Peyer's patch (tissue), 4 donors: ENCODE results near the gene AP3M1. TPM values are rescaled to one million over a fixed set of nuclear protein-coding genes. Genes with fewer than 3 reads are reported as not detected.

Experiments used
- DNase-seq, 3 donors: peaks; one replicate each; pipeline ENCODE4 v3.0.0-alpha.2; 2017 to 2019
- H3K27ac ChIP-seq, 4 donors: fragments of 200-600 bp; sonication (generic); one replicate each; pipeline ENCODE4 v1.5.1; 2016 to 2019
- H3K27me3 ChIP-seq, 2 donors: fragments of 200-600 bp; sonication (generic); one replicate each; pipeline ENCODE4 v1.5.1; 2019
- H3K36me3 ChIP-seq, 3 donors: fragments of 200-600 bp; sonication (generic); one replicate each; pipeline ENCODE4 v1.5.1; 2016 to 2019
- H3K4me1 ChIP-seq, 4 donors: fragments of 200-600 bp; sonication (generic); one replicate each; pipeline ENCODE4 v1.5.1; 2016 to 2019
- H3K4me3 ChIP-seq, 4 donors: fragments of 200-600 bp; sonication (generic); 1 replicate in 3 of 4; 2 replicates in 1 of 4; pipeline ENCODE4 v1.5.1; 2016 to 2019; ENCODE audit warnings: mild to moderate bottlenecking in 1 of 4
- H3K9me3 ChIP-seq, 4 donors: fragments of 200-600 bp; sonication (generic); one replicate each; pipeline ENCODE4 v1.5.1; 2016 to 2019; ENCODE audit warnings: mild to moderate bottlenecking in 1 of 4
- CTCF ChIP-seq, 6 experiments: fragments of 450-650 bp in 4 of 6; fragments of 200-600 bp in 2 of 6; sonication (generic) in 1 of 6; IDR thresholded peaks; one replicate each; pipeline ENCODE4 v1.5.1; 2017 to 2019; ENCODE audit warnings: antibody characterized with exemption in 6 of 6, mild to moderate bottlenecking in 3 of 6, moderate library complexity in 1 of 6
- POLR2A ChIP-seq, 2 donors: fragments of 450-650 bp; IDR thresholded peaks; one replicate each; pipeline ENCODE4 v1.5.1; 2017; ENCODE audit warnings: antibody characterized with exemption in 2 of 2, mild to moderate bottlenecking in 2 of 2, moderate library complexity in 2 of 2
- total RNA-seq, 4 donors: library from RNA; depleted of rRNA; stranded (reverse); fragments of >200 nt; gene quantifications; one replicate each; pipeline ENCODE4 v1.1.0, GENCODE V29; 2016

AP3M1 gene
- total RNA-seq, 4 donors from 2014 or later, result 17.5 to 23.2 (median 22.0) TPM

DNA sequence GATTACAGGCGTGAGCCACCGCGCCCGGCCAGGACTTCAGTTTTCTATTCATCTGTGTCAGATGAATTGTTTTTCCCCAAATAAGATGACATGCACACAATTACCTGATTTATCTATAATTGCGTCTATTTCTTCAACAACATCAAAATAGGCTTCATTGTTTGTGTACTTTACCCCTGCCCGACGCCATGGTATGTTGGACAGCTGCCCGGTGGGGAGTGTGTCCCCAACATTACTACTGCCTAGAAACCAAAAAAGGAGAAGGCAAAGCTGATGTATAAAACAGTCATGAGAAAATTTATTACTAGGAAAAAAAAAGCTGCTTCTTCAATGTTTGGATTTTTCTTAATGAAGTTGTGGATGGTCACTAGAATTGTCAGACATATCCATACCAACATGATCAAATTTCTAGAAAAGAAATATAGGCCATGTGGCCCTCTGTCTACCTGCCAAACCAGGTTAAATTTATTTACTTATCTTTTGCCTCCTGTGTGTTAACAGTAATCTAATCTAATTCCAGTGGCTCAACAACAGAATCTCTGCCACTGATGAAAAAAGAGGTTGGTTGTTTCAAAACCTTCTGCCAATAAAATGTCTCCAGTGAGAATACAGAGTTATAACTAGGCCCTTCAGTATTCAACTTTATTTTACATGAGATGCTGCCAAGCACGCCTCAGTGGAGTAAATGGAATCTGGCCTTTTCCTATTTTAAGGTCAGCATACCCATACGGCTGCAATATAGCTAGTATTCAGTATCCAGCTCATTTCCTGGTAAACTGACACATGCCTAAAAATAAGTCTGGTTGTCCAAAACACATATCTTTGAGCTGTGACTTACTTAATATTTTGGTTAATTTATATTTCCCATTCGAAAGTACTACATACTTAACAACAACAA, 16.5 kb downstream of the AP3M1 start:
- Histone ChIP-seq H3K27ac (no peak overlapping the region), H3K36me3 (peaks cover 0 to 90% (median 0%) of the 10 kb centered on the region in 3 donors)
- TF ChIP-seq POLR2A (IDR thresholded peaks at IDR 0.05) (no peak), CTCF (IDR thresholded peaks at IDR 0.05) (no peak)

GRCh38 chr10:74123081-74123480, 27.5 kb downstream of the AP3M1 start:
- no peak for DNase-seq
- Histone ChIP-seq H3K27ac (no peak overlapping the region), H3K4me3 (no peak overlapping the region), H3K4me1 (no peaks in the 10 kb centered on the region), H3K36me3 (peaks cover 0 to 82% (median 0%) of the 10 kb centered on the region in 3 donors), H3K9me3 (no peaks in the 10 kb centered on the region), H3K27me3 (no peaks in the 10 kb centered on the region)
- TF ChIP-seq CTCF (IDR thresholded peaks at IDR 0.05) (no peak), POLR2A (IDR thresholded peaks at IDR 0.05) (no peak)

More for the DNA sequence above, 16.5 kb downstream of the AP3M1 start:
- Histone ChIP-seq H3K27me3 (no peaks in the 10 kb centered on the region), H3K4me1 (no peaks in the 10 kb centered on the region), H3K4me3 (no peak overlapping the region), H3K9me3 (no peaks in the 10 kb centered on the region)
- DNase-seq, result no peak

- no peak for DNase-seq
- TF ChIP-seq POLR2A (IDR thresholded peaks at IDR 0.05), result no peak
- no peak for TF ChIP-seq CTCF (IDR thresholded peaks at IDR 0.05)
- H3K4me1 ChIP-seq, result no peaks in the 10 kb centered on the region
- no peak overlapping the region for H3K27ac ChIP-seq
- no peaks in the 10 kb centered on the region for H3K27me3 ChIP-seq
- peaks cover 0 to 85% (median 0%) of the 10 kb centered on the region in 3 donors for H3K36me3 ChIP-seq
- no peak overlapping the region for H3K4me3 ChIP-seq
- no peaks in the 10 kb centered on the region for H3K9me3 ChIP-seq
Observed at GRCh38 chr10:74122060-74122459, 28.6 kb downstream of the AP3M1 start.

- no peak for DNase-seq
- no peak overlapping the region for H3K27ac ChIP-seq
- no peak overlapping the region for H3K4me3 ChIP-seq
- H3K36me3 ChIP-seq, result peaks cover 0 to 81% (median 0%) of the 10 kb centered on the region in 3 donors
- H3K4me1 ChIP-seq, result no peaks in the 10 kb centered on the region
- TF ChIP-seq CTCF (IDR thresholded peaks at IDR 0.05) (no peak), POLR2A (IDR thresholded peaks at IDR 0.05) (no peak)
- H3K27me3 ChIP-seq, result no peaks in the 10 kb centered on the region
- no peaks in the 10 kb centered on the region for H3K9me3 ChIP-seq
Observed at GRCh38 chr10:74121368-74121767, 29.3 kb downstream of the AP3M1 start.

DNA sequence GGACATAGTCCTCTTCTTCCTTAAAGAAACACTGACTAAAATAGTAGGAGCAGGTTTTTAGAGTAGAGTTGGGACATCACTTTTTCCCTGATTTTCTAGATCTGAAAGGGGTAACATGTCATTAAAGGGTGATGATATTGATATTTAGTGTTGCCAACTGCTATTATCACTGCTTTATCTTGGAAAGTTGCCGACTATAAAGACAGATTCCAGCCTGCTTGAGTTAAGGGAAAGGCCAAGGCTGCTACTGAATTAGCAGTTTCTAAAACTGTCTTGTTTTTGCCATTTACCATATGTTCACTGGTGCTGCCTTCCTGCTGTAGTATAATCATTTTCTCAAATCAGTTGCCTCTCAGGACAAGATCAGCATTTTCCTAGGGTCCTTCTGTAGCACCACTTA, 29.7 kb downstream of the AP3M1 start:
- H3K27ac ChIP-seq, result no peak overlapping the region
- no peaks in the 10 kb centered on the region for H3K27me3 ChIP-seq
- DNase-seq, result no peak
- no peak overlapping the region for H3K4me3 ChIP-seq
- H3K4me1 ChIP-seq, result no peaks in the 10 kb centered on the region
- H3K36me3 ChIP-seq, result peaks cover 0 to 83% (median 0%) of the 10 kb centered on the region in 3 donors
- H3K9me3 ChIP-seq, result no peaks in the 10 kb centered on the region
- TF ChIP-seq POLR2A (IDR thresholded peaks at IDR 0.05) (no peak), CTCF (IDR thresholded peaks at IDR 0.05) (no peak)
